LNCaP clone FGC (cell line): ENCODE measurements around the gene LRRC2.

Source experiments
- DNase-seq: peaks from one replicate; pipeline ENCODE4 v3.0.0-alpha.2; 2011; ENCODE audit warnings: low read depth
- H3K4me3 ChIP-seq: 2 replicates; pipeline ENCODE4 v1.5.1; 2011; ENCODE audit warnings: mild to moderate bottlenecking, low read depth, low read length, control low read depth
- TF ChIP-seq, protein P1 (sequence below): IDR thresholded peaks from 2 replicates; pipeline ENCODE4 v1.5.1; 2012; ENCODE audit warnings: mild to moderate bottlenecking; ENCODE audit not compliant: control insufficient read depth, insufficient read depth; ENCODE audit errors: extremely low read depth

The LRRC2 gene

DNA sequence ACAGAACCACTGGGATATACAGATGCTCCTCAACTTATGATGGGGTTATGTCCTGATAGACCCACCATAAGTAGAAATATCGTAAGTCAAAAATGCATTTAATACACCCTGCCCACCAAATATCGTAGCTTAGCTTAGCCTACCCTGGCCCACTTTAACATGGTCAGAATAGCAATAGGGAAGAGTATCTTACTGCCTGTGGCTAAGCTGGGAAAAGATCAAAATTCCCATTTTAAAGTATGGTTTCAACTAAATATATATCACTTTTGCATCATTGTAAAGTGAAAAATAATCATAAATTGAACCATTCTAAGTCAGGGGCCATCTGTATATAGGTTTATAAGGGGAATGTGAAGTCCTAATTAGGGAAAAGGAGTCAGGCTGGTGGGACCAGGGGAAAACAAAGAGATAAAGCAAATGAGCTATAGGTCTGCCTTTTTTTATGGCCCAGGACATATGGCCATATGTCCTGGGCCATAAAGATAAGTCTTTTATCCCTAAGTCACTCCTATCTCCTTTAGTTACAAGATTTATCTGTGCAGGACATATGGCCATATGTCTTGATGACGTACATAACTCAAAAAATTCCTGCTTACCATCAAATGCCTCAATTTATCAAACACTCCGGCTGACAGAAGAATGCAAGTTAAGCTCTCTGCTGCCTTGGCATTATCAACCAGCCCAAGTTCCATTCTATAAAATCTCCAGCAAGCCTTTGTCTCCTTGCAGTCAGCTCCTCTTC, 57.1 kb downstream of the LRRC2 start:
- H3K4me3 ChIP-seq = no peak overlapping the region
- no peak for DNase-seq
- TF ChIP-seq, protein P1, sequence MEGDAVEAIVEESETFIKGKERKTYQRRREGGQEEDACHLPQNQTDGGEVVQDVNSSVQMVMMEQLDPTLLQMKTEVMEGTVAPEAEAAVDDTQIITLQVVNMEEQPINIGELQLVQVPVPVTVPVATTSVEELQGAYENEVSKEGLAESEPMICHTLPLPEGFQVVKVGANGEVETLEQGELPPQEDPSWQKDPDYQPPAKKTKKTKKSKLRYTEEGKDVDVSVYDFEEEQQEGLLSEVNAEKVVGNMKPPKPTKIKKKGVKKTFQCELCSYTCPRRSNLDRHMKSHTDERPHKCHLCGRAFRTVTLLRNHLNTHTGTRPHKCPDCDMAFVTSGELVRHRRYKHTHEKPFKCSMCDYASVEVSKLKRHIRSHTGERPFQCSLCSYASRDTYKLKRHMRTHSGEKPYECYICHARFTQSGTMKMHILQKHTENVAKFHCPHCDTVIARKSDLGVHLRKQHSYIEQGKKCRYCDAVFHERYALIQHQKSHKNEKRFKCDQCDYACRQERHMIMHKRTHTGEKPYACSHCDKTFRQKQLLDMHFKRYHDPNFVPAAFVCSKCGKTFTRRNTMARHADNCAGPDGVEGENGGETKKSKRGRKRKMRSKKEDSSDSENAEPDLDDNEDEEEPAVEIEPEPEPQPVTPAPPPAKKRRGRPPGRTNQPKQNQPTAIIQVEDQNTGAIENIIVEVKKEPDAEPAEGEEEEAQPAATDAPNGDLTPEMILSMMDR = no peak

DNA sequence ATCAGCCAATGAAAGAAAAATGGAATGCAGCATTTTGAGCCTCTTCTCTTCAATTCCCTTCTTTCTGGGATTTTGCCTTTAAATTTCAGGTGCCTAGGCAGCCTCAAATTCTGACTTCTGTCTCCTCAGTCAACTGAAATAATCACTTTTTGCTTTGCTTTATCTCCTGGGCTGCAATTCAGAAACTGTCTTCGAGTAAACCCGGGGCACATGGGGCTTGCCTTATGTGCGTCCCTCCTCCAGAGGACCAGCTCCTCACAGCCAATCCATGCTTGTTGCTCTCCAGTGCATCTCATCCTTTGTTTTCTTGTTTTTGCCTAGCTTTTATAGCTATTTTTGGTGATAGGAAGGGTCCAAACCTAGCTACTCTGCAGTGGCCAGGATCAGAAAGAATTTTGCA, 59.6 kb downstream of the LRRC2 start:
- H3K4me3 ChIP-seq = no peak overlapping the region
- TF ChIP-seq, protein P1 = no peak
- DNase-seq = no peak

DNA sequence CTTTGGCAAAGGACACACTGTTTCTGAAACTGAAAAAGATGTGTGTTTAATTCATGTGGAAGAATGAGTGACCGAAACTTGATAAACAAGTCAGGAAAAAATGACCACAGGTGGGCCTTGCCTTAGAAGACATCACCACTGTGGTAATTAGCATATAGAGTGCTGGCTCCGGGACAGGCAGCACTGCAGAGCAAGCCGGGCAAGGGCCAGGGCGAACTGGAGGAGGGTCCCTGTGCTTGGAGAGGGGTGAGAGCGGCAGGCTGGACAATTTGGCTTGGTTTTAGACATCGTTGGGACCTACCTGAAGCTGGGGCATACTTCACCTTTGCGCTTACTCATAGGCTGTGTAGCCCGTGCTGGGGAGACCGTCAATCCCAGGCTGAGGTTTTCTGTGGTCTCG, 60.1 kb downstream of the LRRC2 start:
- no peak for DNase-seq

DNA sequence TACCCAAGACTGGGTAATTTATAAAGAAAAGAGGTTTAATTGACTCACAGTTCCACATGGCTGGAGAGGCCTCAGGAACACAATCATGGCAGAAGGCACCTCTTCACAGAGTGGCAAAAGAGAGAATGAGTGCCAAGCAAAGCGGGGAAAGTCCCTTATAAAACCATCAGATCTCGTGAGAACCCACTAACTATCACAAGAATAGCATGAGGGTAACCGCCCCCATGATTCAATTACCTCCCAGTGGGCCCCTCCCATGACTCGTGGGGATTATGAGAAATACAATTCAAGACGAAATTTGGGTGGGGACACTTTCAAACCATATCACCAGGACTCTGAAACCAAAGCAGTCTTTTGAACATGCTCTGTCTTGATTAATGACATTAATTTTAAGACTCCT, 61.3 kb downstream of the LRRC2 start:
- no peak overlapping the region for H3K4me3 ChIP-seq
- TF ChIP-seq, protein P1 = no peak
- DNase-seq = no peak

More for the DNA sequence above, 60.1 kb downstream of the LRRC2 start:
- TF ChIP-seq, protein P1 = no peak
- no peak overlapping the region for H3K4me3 ChIP-seq

DNA sequence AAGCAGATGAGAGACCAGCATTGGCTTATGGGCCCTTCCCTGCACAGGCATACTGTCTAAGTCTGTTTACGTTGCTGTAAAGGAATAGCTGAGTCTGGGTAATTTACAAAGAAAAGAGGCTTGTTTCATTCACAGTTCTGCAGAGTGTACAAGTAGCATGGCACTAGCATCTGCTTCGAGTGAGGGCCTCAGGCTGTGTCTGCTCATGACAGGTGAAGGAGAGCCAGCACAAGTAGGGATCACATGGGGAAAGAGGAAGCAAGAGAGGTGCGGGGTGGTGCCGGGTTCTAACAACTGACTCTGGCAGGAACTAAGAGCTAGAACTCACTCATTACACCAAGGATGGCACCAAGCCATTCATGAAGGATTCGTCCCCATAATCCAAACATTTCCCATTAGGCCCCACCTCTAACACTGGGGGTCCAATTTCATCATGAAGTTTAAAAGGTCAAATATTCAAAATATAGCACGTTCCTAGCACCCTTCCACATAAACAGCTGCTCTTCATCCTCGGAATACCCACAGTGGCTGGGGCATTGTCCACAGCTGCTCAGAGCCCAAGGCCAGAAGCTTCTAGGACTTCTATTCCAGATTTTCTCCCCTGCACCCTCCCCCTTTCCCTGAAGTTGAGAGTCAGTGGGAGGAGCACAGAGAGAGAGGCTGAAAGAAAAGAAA, 62.8 kb downstream of the LRRC2 start:
- no peak overlapping the region for H3K4me3 ChIP-seq
- DNase-seq = no peak
- TF ChIP-seq, protein P1 = no peak

DNA sequence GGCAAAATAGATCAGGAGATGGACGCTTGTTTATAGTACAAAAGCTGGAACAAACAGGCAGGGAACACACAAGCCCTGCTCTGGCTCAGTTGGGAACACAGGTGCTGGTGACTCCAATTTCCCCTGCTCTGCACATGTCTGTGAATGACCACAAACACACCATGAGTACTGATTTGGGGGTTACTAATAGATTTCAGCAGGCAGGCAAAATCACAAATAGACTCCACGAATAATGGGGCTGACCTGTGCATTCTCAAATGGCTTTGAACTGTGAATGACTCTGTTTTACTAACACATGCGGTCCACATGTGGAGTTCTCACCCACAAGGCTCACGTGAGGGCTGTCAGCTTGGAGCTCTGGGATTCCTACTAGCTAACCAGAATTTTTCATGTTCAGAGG, 64.4 kb downstream of the LRRC2 start:
- H3K4me3 ChIP-seq = no peak overlapping the region
- TF ChIP-seq, protein P1 = no peak
- no peak for DNase-seq
